SKM-1 treated with dmso at 0.1 percent for 144 hours (cell line): ENCODE results near the gene CYP27B1.

Experiments used
- DNase-seq: peaks from one replicate; lab custom pipeline; 2025; ENCODE audit not compliant: unreplicated experiment; lab: John Stamatoyannopoulos, UW

Gene CYP27B1

GRCh38 chr12:57736741-57737466, 30.0 kb downstream of the CYP27B1 start:
- no peak for DNase-seq

- DNase-seq = no peak
Observed at GRCh38 chr12:57735952-57736740, 30.7 kb downstream of the CYP27B1 start.

GRCh38 chr12:57735198-57735855, 31.6 kb downstream of the CYP27B1 start:
- no peak for DNase-seq

- DNase-seq = no peak
Observed at GRCh38 chr12:57734591-57734990, 32.3 kb downstream of the CYP27B1 start.

- DNase-seq = no peak
Observed at GRCh38 chr12:57733928-57734327, 33.0 kb downstream of the CYP27B1 start.

- no peak for DNase-seq
Observed at GRCh38 chr12:57732726-57733593, 33.9 kb downstream of the CYP27B1 start.

- no peak for DNase-seq
Observed at GRCh38 chr12:57732270-57732669, 34.6 kb downstream of the CYP27B1 start.

- DNase-seq = no peak
Observed at GRCh38 chr12:57731411-57732080, 35.3 kb downstream of the CYP27B1 start.

- DNase-seq = no peak
Observed at GRCh38 chr12:57730336-57731067, 36.4 kb downstream of the CYP27B1 start.

GRCh38 chr12:57729321-57729844, 37.5 kb downstream of the CYP27B1 start:
- no peak for DNase-seq

- DNase-seq = no peak
Observed at GRCh38 chr12:57727758-57728395, 39.0 kb downstream of the CYP27B1 start.

GRCh38 chr12:57726884-57727757, 39.8 kb downstream of the CYP27B1 start:
- no peak for DNase-seq

- no peak for DNase-seq
Observed at GRCh38 chr12:57726151-57726883, 40.6 kb downstream of the CYP27B1 start.

GRCh38 chr12:57725851-57726150, 41.1 kb downstream of the CYP27B1 start:
- no peak for DNase-seq

- no peak for DNase-seq
Observed at GRCh38 chr12:57724936-57725740, 41.7 kb downstream of the CYP27B1 start.

- DNase-seq = no peak
Observed at GRCh38 chr12:57724003-57724935, 42.6 kb downstream of the CYP27B1 start.
